Renal cortex interstitium (tissue), 11 donors: Measurements from ENCODE around the gene FTO. TPM values are rescaled to one million over a fixed set of nuclear protein-coding genes. Genes with fewer than 3 reads are reported as not detected.

Experiments used
- DNase-seq, 11 donors: peaks; one replicate each; pipeline ENCODE4 v3.0.0-alpha.2; 2013; ENCODE audit warnings: low read depth in 9 of 11, low spot score in 4 of 11; ENCODE audit errors: extremely low read depth in 1 of 11
- polyA plus RNA-seq, 3 donors: library from polyadenylated mRNA; unstranded; fragments of 120-200 nt; gene quantifications; one replicate each; pipeline ENCODE4 v1.2.1, GENCODE V29; 2013; ENCODE audit not compliant: insufficient read length in 3 of 3

FTO gene
- polyA plus RNA-seq, 3 donors: 87.9 to 96.7 (median 90.8) TPM

DNA sequence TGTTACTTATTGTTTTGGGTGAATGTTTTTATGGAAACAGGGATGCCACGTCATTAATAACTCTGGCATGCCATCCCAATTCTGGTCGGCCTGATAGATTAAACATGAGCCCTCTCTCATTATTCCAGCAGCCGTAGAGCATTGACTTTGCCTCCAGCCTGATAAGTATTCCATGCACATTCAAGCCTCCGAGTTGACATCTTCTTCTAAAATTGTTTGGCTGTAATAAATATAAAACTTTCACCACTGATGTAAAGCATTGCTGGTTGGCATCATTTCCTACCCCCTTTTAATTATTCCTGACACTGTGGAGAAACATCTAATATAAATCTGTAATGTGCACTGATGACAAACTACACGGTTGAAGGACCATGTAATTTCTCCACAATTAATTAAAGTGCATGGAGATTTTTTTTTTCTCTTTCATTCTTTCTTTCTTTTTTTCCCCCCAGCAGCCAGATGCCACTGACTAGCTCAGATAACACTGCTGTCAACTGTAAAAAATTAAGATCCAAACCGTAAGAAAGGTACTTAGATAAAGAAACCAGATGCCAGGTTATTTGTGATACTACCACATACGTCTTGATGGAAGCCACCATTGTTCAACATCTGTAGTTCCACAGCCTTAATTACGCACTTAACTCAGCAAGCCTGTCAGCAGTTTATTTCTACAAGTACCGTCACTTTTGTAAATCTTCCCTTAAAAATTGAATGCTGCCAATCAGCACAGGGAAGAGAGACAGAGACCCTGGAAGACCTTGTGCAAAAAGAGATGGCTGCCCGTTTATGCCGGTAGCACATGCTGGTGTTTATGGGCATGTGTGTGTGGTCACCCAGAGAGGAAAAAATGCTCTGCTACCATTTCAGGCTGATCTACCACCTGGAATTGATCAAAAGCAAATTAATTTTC lies 344.9 kb downstream of the FTO start:
- no peak for DNase-seq

DNA sequence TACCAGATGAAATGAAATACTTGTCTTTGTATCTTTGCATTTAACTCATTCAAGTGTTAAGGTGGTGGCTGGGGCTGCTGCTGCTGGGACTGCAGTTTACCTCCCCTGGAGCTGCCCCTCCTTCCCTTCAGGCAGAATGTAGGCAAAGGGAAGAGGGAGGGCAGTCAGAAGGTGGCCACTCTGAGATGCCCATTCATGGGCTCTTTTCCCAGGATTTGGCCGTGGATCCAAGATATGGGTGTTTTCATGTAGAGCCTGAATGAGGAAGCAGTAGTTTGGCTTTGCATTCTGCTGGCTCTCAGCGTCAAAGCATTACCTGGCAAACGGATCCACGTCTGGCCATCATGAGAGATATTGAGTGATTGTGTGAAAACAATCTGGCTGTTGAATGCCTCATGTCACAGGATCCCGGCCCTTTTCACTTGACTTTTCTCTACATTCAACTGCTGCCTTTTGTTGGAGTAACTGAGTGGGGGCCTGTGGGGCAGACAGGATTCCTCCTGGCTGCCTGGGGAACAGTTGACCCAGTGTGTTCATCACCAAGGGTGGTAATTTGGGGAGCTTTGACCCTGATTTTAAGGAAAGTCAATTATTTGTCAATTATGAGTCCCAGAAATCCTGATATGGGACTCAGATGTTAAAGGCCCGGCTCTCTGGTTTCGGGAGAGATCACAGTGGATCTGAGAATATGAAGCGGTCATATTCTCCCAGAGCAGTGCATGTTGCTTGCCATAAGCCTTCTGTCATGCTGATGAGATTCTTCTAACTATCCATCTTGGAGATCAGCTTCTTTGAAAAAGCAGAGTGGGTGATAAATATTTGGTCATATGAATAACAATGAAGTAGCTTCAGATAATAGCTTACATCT lies 345.9 kb downstream of the FTO start:
- DNase-seq: no peak

DNA sequence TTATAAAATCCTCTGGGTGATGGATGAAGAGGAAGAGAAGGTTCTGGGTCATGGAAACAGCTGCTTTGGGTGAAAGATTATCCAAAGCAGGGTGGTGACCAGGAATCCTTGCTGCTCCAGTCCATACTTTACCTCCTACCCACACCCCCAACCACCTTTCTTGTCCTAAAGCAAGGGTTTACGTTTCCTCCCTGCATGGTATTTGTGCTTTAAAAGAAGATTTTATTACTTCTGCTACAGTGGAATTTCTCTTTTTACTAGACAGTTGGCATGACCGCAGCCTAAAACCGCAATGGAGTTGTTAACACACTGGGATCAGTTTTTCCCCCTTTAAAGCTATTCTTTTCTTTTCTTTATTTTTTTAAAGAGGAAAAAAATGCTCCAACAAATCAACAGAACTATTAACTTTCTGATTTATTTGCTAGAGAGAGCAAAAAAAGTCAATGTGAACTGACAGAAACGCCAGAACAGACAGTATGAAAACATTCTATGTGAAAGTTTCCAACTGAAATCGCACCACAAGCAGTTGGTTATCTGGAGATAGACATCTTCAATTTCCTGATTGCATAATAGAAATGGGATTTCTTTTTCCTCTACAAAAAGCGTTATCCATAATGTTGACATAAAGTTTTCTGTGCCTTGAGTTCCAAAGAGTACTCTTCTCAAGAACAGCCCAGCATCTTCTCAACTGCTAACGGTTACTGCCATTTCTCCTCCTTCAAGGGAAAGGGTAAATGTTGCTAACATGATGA lies 346.7 kb downstream of the FTO start:
- DNase-seq: peak in 1 of 11 donors; percentile 67

DNA sequence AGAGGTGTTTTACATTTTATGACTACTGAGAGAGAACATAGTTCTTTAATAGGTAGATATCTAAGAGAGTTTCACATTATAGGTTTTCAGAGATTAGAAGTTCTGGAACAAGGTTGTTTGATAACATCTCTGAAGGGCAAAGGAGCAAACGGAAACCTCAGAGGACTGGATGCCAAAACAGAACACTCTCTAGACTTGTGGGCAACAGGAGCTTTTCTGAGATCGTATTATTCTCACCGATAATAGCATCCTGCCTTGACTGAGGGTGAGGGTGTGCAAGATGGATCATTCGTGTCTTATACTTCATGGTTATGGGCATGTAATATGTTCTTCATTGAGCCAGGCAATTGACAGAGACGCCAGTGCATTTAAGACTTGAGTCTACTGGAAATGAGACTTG lies 347.9 kb downstream of the FTO start:
- no peak for DNase-seq

DNA sequence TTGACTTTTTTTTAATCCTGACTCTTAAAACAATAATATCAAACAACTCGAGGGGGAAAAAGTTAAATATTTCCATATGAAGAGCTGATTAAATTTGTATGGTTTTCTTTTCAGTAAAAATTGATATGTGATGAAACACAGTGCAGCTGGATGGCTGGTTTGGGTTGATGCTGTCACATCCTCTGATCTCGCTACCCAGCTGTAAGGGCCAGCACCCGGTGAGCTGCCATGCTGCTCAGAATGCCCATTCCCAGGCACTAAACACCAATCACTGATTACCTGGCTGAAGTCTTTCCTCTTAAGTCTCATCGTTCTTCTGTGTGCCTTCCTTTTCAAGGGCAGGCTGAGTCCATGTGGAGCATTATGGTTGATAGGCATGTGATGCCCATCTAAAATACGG lies 348.3 kb downstream of the FTO start:
- DNase-seq: no peak

DNA sequence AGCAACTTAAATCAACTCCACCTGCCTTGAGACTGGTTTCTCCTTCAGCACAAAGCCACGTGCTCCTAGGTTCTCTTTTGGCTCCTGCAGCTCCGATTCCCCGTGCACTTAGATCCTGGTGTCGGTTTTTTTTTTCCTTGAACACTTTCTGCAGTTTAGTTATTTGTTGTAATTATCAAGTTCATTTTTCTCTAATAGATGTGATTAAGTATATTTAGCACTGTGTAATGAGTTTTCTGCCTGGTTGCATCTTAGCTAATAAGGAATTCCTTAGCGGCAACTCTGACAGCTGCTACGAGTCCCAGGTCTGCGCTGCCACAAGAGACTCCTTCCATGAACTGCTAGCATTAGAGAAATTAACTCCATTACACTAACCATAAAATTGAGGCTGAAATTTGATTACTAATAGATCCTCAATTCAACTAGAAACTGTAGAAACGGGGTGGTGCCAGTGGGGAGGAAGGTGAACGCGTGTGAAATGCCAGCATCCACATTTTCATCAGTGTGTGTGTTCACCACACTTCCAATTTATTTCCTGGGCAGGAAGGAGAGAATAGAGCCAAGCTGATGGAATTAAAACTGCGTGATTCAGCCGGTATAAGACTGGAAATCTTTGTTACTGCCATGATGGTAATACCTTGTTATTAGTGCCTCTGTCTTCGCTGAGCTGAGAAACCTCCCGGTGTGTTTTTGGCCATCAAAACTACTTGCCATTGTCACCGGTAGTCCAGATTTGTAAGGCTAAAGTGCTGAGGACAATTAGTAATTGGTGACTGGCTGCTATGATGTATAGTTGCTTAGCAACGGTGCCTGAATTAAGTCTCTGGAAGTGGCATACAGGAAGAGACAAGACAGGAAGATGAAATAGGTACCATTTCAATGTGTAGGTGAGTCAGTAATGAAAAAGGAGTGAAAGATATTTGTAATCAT lies 350.2 kb downstream of the FTO start:
- DNase-seq: no peak

DNA sequence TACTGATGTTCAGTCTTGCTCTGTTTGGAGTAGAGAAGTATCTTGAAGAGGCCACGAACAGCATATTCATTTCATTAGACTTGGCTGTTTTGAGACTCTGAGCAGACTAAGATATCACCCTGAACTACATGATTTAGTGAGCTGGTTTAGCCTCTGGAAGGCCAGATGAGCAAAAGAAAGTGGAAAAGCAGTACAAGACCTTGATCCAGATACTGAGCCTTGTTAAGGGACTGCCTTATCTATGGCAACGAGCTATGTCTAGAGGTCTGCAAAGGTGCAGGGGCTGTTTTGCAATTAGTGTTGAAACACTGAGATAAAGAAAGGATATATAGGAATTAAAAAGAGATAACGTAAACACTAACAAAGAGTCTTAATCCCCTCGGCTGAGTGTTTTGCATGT lies 351.2 kb downstream of the FTO start:
- no peak for DNase-seq

DNA sequence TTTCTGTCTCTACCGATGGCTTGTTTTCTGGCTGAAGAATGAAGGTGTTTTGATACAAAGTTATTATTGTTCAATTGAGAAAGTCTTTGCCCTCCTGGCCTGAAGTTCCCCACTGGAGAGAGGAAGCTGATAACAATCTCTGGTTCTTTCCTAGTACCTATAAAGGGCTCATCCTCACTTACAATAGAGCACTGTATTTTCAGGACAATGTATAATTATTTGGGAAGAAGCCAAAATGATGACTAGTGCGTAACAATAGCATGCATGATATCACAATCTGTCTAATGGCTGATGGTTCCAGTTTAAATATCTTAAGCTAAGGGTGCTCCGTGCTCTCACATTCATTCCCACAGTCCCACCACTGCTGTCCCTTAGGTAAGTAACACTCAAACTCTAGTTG lies 351.9 kb downstream of the FTO start:
- no peak for DNase-seq

DNA sequence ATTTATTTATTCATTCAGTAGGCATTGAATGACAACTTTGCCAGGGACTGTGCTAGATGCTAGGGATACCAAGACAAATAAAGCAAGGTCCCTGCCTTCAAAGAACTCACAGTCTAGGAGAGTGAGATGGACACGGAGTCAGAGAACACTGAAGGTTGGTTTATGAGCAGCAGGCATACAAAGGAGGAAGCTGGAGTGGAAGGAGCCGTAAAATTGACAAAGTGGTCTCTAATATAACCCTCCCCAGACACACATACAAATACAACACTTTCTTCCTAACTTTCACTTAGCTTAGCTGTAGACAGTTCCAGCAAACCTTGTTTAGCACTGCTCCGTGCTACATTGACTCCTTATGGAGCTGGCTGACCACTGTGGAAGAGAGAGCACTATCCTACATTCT lies 353.0 kb downstream of the FTO start:
- no peak for DNase-seq

DNA sequence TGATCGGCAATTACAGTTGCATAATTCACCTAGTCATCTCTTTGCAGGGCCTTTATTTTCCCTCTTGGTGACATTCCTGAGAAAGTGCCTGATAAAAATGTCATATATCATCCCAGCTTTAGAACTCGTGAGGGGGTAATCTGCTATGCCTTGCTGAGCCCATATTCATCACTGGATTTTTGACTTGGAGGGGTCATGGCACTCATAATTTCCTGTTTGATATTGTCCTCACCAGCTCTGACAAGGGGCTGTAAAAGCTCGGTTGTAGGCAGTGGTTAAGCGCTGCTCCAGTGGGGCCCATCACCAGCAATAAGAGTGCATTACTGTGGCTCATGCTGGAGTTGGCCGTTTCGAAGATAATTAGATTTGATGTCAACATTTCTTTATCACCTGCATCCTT lies 355.4 kb downstream of the FTO start:
- no peak for DNase-seq

DNA sequence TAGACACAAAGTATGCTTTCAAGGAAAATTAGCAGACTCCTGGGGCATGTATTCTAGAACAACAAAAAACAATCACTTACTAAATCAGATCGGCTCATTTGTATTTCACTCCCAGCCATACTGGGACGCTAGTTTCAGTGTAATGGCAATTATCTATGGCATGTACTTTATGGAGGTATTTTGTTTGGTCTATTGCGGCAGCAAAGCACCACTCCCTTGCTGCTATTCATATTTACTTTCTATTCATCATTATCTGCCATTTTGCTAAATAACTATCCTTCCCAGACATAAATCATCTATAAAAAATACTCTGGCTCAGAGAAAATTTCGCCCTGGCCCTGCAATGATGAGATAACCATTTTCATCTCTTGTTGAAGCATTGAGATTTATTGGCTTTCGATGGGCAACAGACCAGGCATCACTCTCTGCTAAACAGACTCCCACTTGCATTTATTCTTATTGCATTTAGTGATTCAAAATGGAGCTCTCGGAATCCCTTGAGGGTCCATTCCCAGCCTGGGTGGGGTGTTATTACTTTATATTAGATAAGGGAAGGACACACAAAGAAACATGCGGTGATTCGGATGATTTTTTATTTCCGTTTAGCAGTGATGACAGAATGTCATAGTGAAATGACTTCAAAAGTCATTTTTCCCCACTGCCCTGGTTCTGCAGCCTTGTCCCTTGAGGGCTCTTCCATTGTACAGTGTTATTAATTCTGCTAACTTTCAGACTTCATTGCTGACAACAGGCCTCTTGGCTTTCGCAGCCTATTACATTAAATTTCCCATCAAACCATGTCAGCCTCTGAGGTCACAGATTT lies 356.9 kb downstream of the FTO start:
- no peak for DNase-seq

DNA sequence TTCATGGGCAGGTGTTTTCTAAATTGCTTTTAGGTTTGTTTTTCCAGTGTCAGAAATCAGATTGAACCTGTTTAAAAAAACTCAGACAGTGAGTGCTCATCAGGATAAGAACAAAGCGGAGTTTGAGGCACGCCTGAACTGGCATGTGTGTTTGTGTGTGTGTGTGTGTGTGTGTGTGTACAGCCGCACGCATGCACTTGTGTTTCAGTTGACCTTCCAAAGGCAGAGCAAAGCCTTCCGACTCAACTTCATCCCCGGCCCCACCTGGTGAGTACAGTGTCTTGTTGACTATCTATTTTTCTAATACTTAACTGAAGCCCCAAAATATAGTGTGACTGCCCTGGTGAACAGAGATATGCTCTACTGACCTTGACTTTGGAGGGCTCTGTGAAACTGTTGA lies 357.5 kb downstream of the FTO start:
- DNase-seq: no peak

DNA sequence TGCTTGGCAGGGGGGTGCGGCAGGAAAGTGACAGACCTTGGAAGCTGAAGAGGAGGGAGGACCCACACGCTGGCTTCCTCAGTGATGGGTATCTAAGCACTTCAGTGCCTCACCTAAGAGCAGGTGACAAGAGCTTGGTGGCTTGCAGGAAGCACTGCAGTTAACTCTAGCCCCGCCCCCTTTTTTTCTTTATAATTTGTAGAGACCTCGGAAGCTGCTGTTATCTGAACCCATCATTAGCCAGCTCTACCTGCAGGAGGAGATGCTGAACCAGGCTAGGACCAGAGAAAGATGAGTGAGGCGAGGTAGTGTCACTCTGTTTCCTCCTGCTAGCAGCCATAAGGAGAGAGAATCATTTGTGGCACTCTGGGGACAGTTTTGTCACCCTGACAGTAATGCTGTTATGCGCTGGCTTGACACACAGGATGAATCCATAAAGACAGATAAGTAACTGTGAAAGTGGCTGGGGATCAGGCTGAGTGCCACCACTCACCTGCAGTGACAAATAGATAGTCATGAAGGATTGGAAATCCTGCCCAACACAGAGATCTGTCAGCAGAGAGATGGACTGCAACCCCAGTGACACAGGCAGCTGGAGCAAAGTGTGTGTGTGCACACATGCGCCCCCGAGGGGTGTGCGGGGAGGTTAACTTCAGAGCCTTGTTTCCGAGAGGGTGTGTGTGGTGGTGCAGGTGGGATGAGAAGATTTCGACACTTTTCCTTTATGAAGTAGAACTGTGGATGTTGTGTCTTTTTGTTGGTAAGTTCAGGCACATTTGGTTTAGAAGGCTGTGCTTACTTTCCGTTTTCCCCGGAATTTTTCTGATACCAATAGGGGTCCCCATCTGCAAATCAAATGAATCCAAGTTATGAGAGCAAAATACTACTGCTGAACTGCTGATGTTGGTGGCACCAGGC lies 358.7 kb downstream of the FTO start:
- DNase-seq: no peak

DNA sequence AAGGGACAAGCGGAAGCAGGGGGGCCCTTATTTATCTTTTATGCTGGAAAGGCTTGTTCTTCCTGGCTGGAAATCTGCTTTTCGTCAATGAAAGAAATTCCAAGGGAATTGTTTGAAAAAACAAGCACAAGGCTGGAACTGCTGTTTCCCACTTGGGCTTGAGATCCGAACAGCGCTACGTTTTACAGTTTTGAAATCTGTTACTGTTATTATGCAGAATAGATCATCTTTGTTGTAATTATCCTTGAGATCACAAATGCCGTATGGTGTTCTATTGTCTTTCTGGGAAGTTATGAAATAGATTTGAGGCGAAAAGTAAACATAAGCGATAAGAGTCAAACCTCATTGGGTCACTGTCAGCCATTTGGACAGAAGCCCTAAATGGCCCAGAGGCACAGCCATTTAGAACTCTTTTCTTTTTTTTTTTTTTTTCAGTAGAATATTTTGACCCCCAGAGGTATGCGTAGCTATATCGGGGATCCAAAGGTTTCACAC lies 359.4 kb downstream of the FTO start:
- DNase-seq: no peak

DNA sequence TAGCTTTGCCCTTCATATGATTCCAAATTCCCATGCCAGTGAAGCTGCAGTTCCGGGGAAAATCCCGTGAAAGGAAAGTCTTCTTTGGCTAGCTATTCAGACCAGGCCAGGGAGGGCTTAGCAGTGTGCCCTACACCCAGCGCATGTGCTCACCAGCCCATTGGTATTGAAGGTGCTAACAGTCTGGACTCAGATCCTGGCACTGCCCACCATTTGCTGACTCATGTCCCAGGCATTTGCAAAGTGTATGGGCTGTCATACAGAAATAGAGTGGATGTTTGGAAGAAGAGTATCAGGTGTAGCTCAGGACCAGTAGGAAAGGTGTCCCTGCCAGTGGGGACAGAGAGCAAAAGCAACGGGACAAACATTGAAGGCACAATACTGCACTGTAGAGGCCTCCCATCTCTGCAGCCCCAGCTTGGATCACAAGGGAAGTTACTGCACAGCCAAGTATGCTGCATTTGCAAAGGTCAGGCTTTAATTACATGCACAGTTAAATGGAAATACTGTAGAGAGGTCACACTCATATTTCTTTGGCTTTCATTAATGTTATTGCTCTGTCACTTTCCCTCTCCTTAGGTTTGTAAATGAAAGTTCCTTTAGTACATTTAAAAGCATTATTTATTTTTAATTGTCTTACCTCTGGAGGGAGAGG lies 362.6 kb downstream of the FTO start:
- peak in 1 of 11 donors; percentile 36 for DNase-seq
